Nephron (organoid): Measurements from ENCODE around the gene MN1.

Experiments
- H3K27ac Mint-ChIP-seq, 3 experiments: 2 replicates each; pipeline ENCODE4 v1.8.0; 2020; ENCODE audit warnings: mixed read lengths in 3 of 3, mild to moderate bottlenecking in 2 of 3, moderate library complexity in 1 of 3
- H3K27me3 Mint-ChIP-seq: 2 replicates; pipeline ENCODE4 v1.8.0; 2021; ENCODE audit warnings: low read depth, mild to moderate bottlenecking, moderate library complexity, mixed read lengths
- H3K36me3 Mint-ChIP-seq: 2 replicates; pipeline ENCODE4 v1.8.0; 2020; ENCODE audit warnings: low read depth, mixed read lengths
- H3K4me1 Mint-ChIP-seq: 2 replicates; pipeline ENCODE4 v1.8.0; 2020; ENCODE audit warnings: mixed read lengths
- H3K4me3 Mint-ChIP-seq, 3 experiments: 2 replicates each; pipeline ENCODE4 v1.8.0; 2020; ENCODE audit warnings: mild to moderate bottlenecking in 3 of 3, mixed read lengths in 3 of 3, moderate library complexity in 2 of 3
- H3K9me3 Mint-ChIP-seq: 2 replicates; pipeline ENCODE4 v1.8.0; 2020; ENCODE audit warnings: mixed read lengths
- CTCF ChIP-seq, 3 experiments: fragments of 200-600 bp; sonication (generic); IDR thresholded peaks; one replicate each; pipeline ENCODE4 v1.5.0; 2021; ENCODE audit warnings: antibody characterized with exemption in 3 of 3; ENCODE audit not compliant: unreplicated experiment in 3 of 3

MN1 gene

GRCh38 chr22:27772984-27773498 is 28.5 kb downstream of the MN1 start:
- H3K27ac Mint-ChIP-seq: peak overlapping the region in 2 of 3 experiments; percentile 52 to 53
- no peaks in the 10 kb centered on the region for H3K9me3 Mint-ChIP-seq
- H3K4me1 Mint-ChIP-seq: peaks cover 55% of the 10 kb centered on the region

GRCh38 chr22:27772081-27772983 is 29.2 kb downstream of the MN1 start:
- H3K27me3 Mint-ChIP-seq: peaks cover 8% of the 10 kb centered on the region
- peaks cover 7% of the 10 kb centered on the region for H3K36me3 Mint-ChIP-seq
- H3K4me3 Mint-ChIP-seq: peak overlapping the region in 1 of 3 experiments; percentile 16
- TF ChIP-seq CTCF (IDR thresholded peaks at IDR 0.05; ENCODE audit: unreplicated experiment in 3 of 3): no peak
- H3K4me1 Mint-ChIP-seq: peaks cover 52% of the 10 kb centered on the region
- H3K27ac Mint-ChIP-seq: peak overlapping the region; percentile 11 to 53 (median 30)
- no peaks in the 10 kb centered on the region for H3K9me3 Mint-ChIP-seq

More at GRCh38 chr22:27772984-27773498, 28.5 kb downstream of the MN1 start:
- peaks cover 1% of the 10 kb centered on the region for H3K27me3 Mint-ChIP-seq
- no peak for TF ChIP-seq CTCF (IDR thresholded peaks at IDR 0.05; ENCODE audit: unreplicated experiment in 3 of 3)
- peak overlapping the region in 1 of 3 experiments; percentile 16 for H3K4me3 Mint-ChIP-seq
- H3K36me3 Mint-ChIP-seq: peaks cover 7% of the 10 kb centered on the region

- Mint-ChIP-seq H3K36me3 (peaks cover 5% of the 10 kb centered on the region), H3K27me3 (peaks cover 8% of the 10 kb centered on the region), H3K27ac (no peak overlapping the region), H3K4me3 (no peak overlapping the region), H3K9me3 (no peaks in the 10 kb centered on the region), H3K4me1 (peaks cover 45% of the 10 kb centered on the region)
- TF ChIP-seq CTCF (IDR thresholded peaks at IDR 0.05; ENCODE audit: unreplicated experiment in 3 of 3): no peak
These were observed 29.9 kb downstream of the MN1 start for GRCh38 chr22:27771637-27772036.

- Mint-ChIP-seq H3K27ac (no peak overlapping the region), H3K27me3 (peaks cover 20% of the 10 kb centered on the region), H3K4me1 (peaks cover 23% of the 10 kb centered on the region), H3K36me3 (peaks cover 19% of the 10 kb centered on the region), H3K9me3 (no peaks in the 10 kb centered on the region), H3K4me3 (no peak overlapping the region)
- TF ChIP-seq CTCF (IDR thresholded peaks at IDR 0.05; ENCODE audit: unreplicated experiment in 3 of 3): no peak
These were observed 32.5 kb downstream of the MN1 start for GRCh38 chr22:27769012-27769411.

GRCh38 chr22:27768027-27768653 is 33.4 kb downstream of the MN1 start:
- Mint-ChIP-seq H3K4me1 (peaks cover 17% of the 10 kb centered on the region), H3K4me3 (no peak overlapping the region), H3K36me3 (peaks cover 24% of the 10 kb centered on the region), H3K27me3 (peaks cover 20% of the 10 kb centered on the region), H3K9me3 (no peaks in the 10 kb centered on the region), H3K27ac (no peak overlapping the region)
- TF ChIP-seq CTCF (IDR thresholded peaks at IDR 0.05; ENCODE audit: unreplicated experiment in 3 of 3): no peak
